ENCODE results near the gene MDP1.
A peak's percentile ranks its signal among the peaks of the same experiment; 100 is the strongest.

Gene MDP1

DNA sequence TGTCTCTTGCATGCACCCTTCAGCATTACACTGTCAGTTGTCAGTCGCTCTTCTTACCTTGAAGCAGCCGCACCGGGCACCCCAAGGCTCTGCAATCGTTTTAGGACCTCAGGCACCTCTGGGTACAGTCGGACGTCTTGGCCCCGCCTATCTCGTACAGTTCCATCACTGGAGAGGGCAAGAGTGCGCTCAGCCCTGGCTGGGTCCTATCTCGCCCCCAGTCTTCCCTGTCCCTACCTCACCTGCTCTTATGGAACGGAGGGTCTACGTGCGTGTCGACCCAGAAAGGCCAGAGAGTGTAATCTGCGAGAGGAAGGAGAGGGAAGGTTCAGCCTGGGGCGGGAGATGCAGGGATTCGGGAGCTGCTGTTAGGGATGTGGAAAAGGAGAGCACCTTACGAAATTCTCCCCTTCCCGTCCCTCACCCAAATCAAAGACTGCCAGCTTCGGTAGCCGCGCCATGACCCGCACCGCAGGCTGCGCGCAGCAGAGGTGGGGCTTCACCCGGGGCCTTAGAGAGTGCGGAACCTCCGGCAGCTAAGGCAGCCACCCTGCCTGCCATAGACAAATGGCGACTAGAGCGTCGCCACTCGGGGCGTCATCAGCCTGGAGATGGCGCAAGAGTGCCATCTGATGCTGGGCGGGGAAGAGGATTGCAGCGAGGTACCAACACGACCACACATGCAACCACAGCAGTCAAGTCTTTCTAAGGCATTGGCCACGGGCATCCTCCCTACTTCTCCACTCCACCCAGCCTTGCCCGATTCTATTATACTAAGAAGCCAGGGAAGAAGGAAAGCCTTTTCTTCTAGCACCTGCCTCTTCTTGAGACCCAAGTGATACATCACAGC is at the start of gene MDP1:
MDP1 (minus strand) TSS at position 572 of the 850 bp plus-strand sequence; CDS start at position 461, 111 bp downstream.
- Histone ChIP-seq H3K9me3 (ENCODE audit: severe bottlenecking) (no peaks in the 10 kb centered on the region), H3K27me3 (ENCODE audit: insufficient read depth, poor library complexity, severe bottlenecking) (no peaks in the 10 kb centered on the region), H3K4me1 (ENCODE audit: insufficient read depth, poor library complexity, severe bottlenecking) (peaks cover 13% of the 10 kb centered on the region), H3K36me3 (ENCODE audit: low read depth) (peaks cover 56% of the 10 kb centered on the region), H3K27ac (ENCODE audit: poor library complexity, severe bottlenecking) (peak within 1 kb of the TSS; percentile 82), H3K4me3 (ENCODE audit: severe bottlenecking) (peak within 1 kb of the TSS; percentile 54)
- TF ChIP-seq, protein P1, sequence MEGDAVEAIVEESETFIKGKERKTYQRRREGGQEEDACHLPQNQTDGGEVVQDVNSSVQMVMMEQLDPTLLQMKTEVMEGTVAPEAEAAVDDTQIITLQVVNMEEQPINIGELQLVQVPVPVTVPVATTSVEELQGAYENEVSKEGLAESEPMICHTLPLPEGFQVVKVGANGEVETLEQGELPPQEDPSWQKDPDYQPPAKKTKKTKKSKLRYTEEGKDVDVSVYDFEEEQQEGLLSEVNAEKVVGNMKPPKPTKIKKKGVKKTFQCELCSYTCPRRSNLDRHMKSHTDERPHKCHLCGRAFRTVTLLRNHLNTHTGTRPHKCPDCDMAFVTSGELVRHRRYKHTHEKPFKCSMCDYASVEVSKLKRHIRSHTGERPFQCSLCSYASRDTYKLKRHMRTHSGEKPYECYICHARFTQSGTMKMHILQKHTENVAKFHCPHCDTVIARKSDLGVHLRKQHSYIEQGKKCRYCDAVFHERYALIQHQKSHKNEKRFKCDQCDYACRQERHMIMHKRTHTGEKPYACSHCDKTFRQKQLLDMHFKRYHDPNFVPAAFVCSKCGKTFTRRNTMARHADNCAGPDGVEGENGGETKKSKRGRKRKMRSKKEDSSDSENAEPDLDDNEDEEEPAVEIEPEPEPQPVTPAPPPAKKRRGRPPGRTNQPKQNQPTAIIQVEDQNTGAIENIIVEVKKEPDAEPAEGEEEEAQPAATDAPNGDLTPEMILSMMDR (IDR thresholded peaks at IDR 0.05; ENCODE audit: poor library complexity, severe bottlenecking): peak; percentile 91
- DNase-seq (ENCODE audit: low spot score) (peak; percentile 83), ATAC-seq (ENCODE audit: low read depth) (peak; percentile 55)

DNA sequence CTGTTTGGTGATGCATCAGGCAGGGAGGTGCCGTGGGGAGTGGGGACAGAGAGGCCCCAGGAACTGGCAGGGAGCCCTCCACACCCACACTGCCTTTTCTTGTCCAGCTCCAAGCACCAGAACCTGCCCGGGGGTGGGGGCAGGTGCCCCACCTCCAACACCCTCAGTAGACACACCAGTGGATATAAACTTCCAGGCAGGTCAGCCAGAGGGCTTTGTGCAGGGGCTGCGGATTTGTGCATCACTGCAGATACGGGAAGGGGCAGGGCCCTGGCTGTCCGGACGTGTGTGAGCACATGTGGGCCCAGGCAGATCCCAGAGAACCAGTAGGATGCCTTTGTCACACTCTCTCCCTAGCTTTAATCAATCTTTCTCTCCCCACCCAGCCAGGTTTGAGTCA is 48.4 kb upstream of the MDP1 start:
- TF ChIP-seq, protein P1 (IDR thresholded peaks at IDR 0.05; ENCODE audit: poor library complexity, severe bottlenecking): no peak
- H3K27me3 ChIP-seq (ENCODE audit: insufficient read depth, poor library complexity, severe bottlenecking): no peaks in the 10 kb centered on the region
- H3K27ac ChIP-seq (ENCODE audit: poor library complexity, severe bottlenecking): peak overlapping the region; percentile 88
- no peak for DNase-seq (ENCODE audit: low spot score)
- H3K36me3 ChIP-seq (ENCODE audit: low read depth): peaks cover 34% of the 10 kb centered on the region
- peak; percentile 73 for ATAC-seq (ENCODE audit: low read depth)
- no peaks in the 10 kb centered on the region for H3K9me3 ChIP-seq (ENCODE audit: severe bottlenecking)
- no peak overlapping the region for H3K4me3 ChIP-seq (ENCODE audit: severe bottlenecking)
- peaks cover 23% of the 10 kb centered on the region for H3K4me1 ChIP-seq (ENCODE audit: insufficient read depth, poor library complexity, severe bottlenecking)

DNA sequence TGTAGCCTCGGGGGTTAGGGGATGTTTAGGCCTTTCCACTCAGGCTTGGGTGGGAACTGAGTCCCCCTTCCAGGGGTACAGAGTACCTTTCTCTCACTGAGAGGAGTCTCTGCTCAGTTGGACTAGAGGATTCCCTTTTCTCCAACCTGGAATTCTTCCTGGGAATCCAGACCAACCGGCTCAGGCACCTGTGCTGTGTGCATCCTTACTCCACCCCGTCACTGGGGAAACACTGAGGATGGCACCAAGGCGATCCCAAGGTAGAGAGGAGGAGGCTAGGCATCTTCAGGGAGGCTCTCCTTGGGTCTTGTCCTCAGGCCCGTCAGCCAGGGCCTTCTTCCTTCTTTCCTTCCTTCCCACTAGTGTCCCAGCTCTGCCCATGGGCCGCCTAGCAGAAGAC is 48.0 kb upstream of the MDP1 start:
- peak overlapping the region; percentile 88 for H3K27ac ChIP-seq (ENCODE audit: poor library complexity, severe bottlenecking)
- DNase-seq (ENCODE audit: low spot score): no peak
- TF ChIP-seq, protein P1 (IDR thresholded peaks at IDR 0.05; ENCODE audit: poor library complexity, severe bottlenecking): no peak
- peak; percentile 11 for ATAC-seq (ENCODE audit: low read depth)
- H3K4me3 ChIP-seq (ENCODE audit: severe bottlenecking): no peak overlapping the region
- no peaks in the 10 kb centered on the region for H3K27me3 ChIP-seq (ENCODE audit: insufficient read depth, poor library complexity, severe bottlenecking)
- H3K36me3 ChIP-seq (ENCODE audit: low read depth): peaks cover 31% of the 10 kb centered on the region
- no peaks in the 10 kb centered on the region for H3K9me3 ChIP-seq (ENCODE audit: severe bottlenecking)
- H3K4me1 ChIP-seq (ENCODE audit: insufficient read depth, poor library complexity, severe bottlenecking): peaks cover 28% of the 10 kb centered on the region

DNA sequence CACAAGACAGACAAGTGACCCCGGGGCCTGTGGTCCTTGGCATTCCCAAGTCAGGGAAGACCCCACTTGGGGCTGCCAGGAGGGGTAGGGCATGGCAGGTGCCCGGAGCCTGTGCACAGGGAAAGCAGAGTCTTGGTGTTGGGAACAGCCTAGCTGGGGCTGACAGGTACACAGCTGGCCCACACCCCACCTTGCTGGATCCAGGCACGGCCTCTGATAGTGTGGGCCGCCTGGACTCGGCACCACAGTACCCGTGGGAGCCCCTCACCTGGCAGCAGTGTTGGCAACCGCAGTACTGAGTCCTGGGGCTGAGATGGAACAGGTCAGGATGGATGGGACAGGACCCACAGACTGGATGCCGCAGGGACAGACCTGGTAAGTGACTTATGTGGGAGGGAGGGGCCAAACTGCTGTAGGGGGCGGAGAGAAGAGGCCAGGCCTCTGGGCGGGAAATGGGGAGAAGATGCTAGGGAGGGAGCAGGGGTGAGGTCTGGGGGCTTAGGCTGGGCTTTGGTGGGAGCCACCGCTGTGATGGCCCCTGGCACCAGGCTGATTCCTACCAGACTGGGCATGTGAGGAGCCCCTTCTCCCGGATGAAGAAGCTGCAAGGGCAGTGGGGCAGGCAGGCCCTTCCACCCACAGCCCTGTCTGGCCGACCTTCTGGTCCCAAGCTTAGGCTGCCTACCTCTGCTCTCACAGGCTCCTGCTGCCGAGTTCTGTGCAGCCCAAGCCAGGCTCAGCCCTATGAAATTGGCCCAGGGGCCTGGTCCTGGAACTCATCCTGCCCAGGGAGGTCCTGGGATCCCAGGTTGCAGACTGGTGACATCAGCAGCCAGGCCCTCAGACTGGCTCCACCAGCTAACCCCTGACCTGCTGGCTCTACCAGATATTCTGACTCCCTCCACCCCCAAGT is 47.2 kb upstream of the MDP1 start, which contains the start of gene TGM1:
TGM1 (minus strand) TSS at position 357 of the 913 bp plus-strand sequence. CDS start 825 bp downstream, outside the sequence.
- no peak for ATAC-seq (ENCODE audit: low read depth)
- Histone ChIP-seq H3K4me1 (ENCODE audit: insufficient read depth, poor library complexity, severe bottlenecking) (peaks cover 29% of the 10 kb centered on the region), H3K27me3 (ENCODE audit: insufficient read depth, poor library complexity, severe bottlenecking) (no peaks in the 10 kb centered on the region)

More for the DNA sequence above, 47.2 kb upstream of the MDP1 start, which contains the start of gene TGM1:
- DNase-seq (ENCODE audit: low spot score): no peak
- peaks cover 36% of the 10 kb centered on the region for H3K36me3 ChIP-seq (ENCODE audit: low read depth)
- H3K4me3 ChIP-seq (ENCODE audit: severe bottlenecking): peak within 1 kb of the TSS; percentile 11
- TF ChIP-seq, protein P1 (IDR thresholded peaks at IDR 0.05; ENCODE audit: poor library complexity, severe bottlenecking): no peak
- no peaks in the 10 kb centered on the region for H3K9me3 ChIP-seq (ENCODE audit: severe bottlenecking)
- peak within 1 kb of the TSS; percentile 88 for H3K27ac ChIP-seq (ENCODE audit: poor library complexity, severe bottlenecking)
